NCI-H1092 (cell line): Measurements from ENCODE around the gene RHBDD2.
"Not testable (repeated sequence)": the region's sequence is repeated elsewhere in the genome, so short reads cannot be mapped to it uniquely, and the experiment has no call there.

Experiments used
- DNase-seq: peaks from one replicate; lab custom pipeline; 2025; lab: John Stamatoyannopoulos, UW

Gene RHBDD2

GRCh38 chr7:75866489-75867389 lies 12.1 kb upstream of the RHBDD2 start:
- DNase-seq: peak; percentile 60

GRCh38 chr7:75867390-75867717 lies 11.5 kb upstream of the RHBDD2 start:
- no peak for DNase-seq

GRCh38 chr7:75868153-75868552 lies 10.7 kb upstream of the RHBDD2 start:
- DNase-seq: no peak

- no peak for DNase-seq
Measured at GRCh38 chr7:75869776-75870379, 9.0 kb upstream of the RHBDD2 start.

GRCh38 chr7:75870557-75871161 lies 8.2 kb upstream of the RHBDD2 start:
- DNase-seq: no peak

- DNase-seq: no peak
Measured at GRCh38 chr7:75872073-75872782, 6.6 kb upstream of the RHBDD2 start.

GRCh38 chr7:75874180-75874579 lies 4.7 kb upstream of the RHBDD2 start:
- not testable (repeated sequence) for DNase-seq

- DNase-seq: no peak
Measured at GRCh38 chr7:75875113-75876080, 3.4 kb upstream of the RHBDD2 start.

- DNase-seq: no peak
Measured at GRCh38 chr7:75876126-75876881, 2.5 kb upstream of the RHBDD2 start.

- no peak for DNase-seq
Measured at GRCh38 chr7:75878312-75878768, 494 bp upstream of the RHBDD2 start.

GRCh38 chr7:75879771-75880184 lies 944 bp downstream of the RHBDD2 start:
- no peak for DNase-seq

GRCh38 chr7:75880242-75880641 lies 1.4 kb downstream of the RHBDD2 start:
- DNase-seq: no peak

- DNase-seq: no peak
Measured at GRCh38 chr7:75881436-75882095, 2.7 kb downstream of the RHBDD2 start.

- DNase-seq: not testable (repeated sequence)
Measured at GRCh38 chr7:75883265-75883824, 4.5 kb downstream of the RHBDD2 start.

GRCh38 chr7:75884476-75884875 lies 5.6 kb downstream of the RHBDD2 start:
- DNase-seq: no peak

- DNase-seq: no peak
Measured at GRCh38 chr7:75885036-75885435, 6.2 kb downstream of the RHBDD2 start.

GRCh38 chr7:75887669-75888369 lies 9.0 kb downstream of the RHBDD2 start:
- DNase-seq: no peak

GRCh38 chr7:75888464-75889222 lies 9.8 kb downstream of the RHBDD2 start:
- DNase-seq: no peak
